Activated B cell treated with CpG ODN at 0.5 μM for 24 hours (primary cell): ENCODE results near the gene ADNP2. TPM values are rescaled to one million over a fixed set of nuclear protein-coding genes. Genes with fewer than 3 reads are reported as not detected.

Experiments
- ATAC-seq: fragments of 200-7000 bp; cut with Tn5 transposase; one replicate; pipeline ENCODE4 v1.10.0; 2021; ENCODE audit warnings: low read depth, mild to moderate bottlenecking, moderate library complexity
- CTCF ChIA-PET: fragments of 350-600 bp; sonication (Branson Sonifier 250); formaldehyde crosslinking; loops from one replicate; lab custom pipeline; 2021; ENCODE audit warnings: antibody characterized with exemption; lab: Charles Lee
- POLR2A ChIA-PET: fragments of 350-600 bp; sonication (Branson Sonifier 250); formaldehyde crosslinking; loops from one replicate; lab custom pipeline; 2021; ENCODE audit warnings: antibody characterized with exemption; lab: Charles Lee
- DNase-seq: peaks from one replicate; pipeline ENCODE4 v3.0.0; 2022
- H3K27ac Mint-ChIP-seq: one replicate; pipeline ENCODE4 v1.8.0; 2020; ENCODE audit warnings: mixed read lengths
- H3K27me3 Mint-ChIP-seq: one replicate; pipeline ENCODE4 v1.8.0; 2021; ENCODE audit warnings: mixed read lengths
- H3K36me3 Mint-ChIP-seq: one replicate; pipeline ENCODE4 v1.8.0; 2021; ENCODE audit warnings: low read depth, mixed read lengths
- H3K4me1 Mint-ChIP-seq: one replicate; pipeline ENCODE4 v1.8.0; 2021; ENCODE audit warnings: mixed read lengths
- H3K4me3 Mint-ChIP-seq: one replicate; pipeline ENCODE4 v1.8.0; 2020; ENCODE audit warnings: mild to moderate bottlenecking, mixed read lengths
- H3K9me3 Mint-ChIP-seq: one replicate; pipeline ENCODE4 v1.8.0; 2020; ENCODE audit warnings: mixed read lengths
- intact Hi-C: fragments of 100-400 bp; cut with micrococcal nuclease; formaldehyde crosslinking; loops from one replicate; pipeline ENCODE4 v1.15.1; 2024
- total RNA-seq: library from RNA; stranded (reverse); gene quantifications from 2 replicates; pipeline ENCODE4 v1.2.3, GENCODE V29; 2022
- TF ChIP-seq, protein P1 (sequence below): fragments of 200-600 bp; IDR thresholded peaks from one replicate; pipeline ENCODE4 v1.8.0; 2022; ENCODE audit warnings: antibody characterized with exemption, mild to moderate bottlenecking

Gene ADNP2
- total RNA-seq, 1 donor from 2014 or later, result 19.7 TPM

DNA sequence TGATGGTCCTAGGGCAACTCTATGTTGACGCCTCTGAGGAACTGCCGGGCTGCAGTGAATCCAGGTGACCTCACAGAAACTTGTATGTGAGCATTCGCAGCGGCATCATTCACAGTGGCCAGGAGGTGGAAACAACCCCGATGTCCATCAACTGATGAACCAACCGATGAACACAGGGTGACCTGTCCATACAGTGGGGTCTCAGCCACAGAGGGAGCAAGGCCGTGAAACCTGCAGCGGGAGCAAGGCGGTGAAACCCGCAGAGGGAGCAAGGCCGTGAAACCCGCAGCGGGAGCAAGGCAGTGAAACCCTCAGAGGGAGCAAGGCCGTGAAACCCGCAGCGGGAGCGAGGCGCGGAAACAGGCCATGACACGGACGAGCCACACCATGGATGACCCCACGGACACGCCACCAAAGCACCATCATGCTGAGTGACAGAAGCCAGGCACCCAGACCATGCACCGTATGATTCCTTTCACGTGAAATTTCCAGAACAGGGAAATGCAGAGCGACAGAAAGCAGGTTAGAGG lies 75.2 kb downstream of the ADNP2 start:
- no peaks in the 10 kb centered on the region for H3K4me1 Mint-ChIP-seq
- H3K27me3 Mint-ChIP-seq, result peaks cover 16% of the 10 kb centered on the region
- TF ChIP-seq, protein P1, sequence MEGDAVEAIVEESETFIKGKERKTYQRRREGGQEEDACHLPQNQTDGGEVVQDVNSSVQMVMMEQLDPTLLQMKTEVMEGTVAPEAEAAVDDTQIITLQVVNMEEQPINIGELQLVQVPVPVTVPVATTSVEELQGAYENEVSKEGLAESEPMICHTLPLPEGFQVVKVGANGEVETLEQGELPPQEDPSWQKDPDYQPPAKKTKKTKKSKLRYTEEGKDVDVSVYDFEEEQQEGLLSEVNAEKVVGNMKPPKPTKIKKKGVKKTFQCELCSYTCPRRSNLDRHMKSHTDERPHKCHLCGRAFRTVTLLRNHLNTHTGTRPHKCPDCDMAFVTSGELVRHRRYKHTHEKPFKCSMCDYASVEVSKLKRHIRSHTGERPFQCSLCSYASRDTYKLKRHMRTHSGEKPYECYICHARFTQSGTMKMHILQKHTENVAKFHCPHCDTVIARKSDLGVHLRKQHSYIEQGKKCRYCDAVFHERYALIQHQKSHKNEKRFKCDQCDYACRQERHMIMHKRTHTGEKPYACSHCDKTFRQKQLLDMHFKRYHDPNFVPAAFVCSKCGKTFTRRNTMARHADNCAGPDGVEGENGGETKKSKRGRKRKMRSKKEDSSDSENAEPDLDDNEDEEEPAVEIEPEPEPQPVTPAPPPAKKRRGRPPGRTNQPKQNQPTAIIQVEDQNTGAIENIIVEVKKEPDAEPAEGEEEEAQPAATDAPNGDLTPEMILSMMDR, result no peak
- no peaks in the 10 kb centered on the region for H3K9me3 Mint-ChIP-seq
- CTCF ChIA-PET, result no interaction called here
- no peak overlapping the region for H3K27ac Mint-ChIP-seq
- H3K4me3 Mint-ChIP-seq, result no peak overlapping the region
- POLR2A ChIA-PET, result no interaction called here
- no peak for DNase-seq
- intact Hi-C loops, result no loop called here
- ATAC-seq, result no peak
- no peaks in the 10 kb centered on the region for H3K36me3 Mint-ChIP-seq

DNA sequence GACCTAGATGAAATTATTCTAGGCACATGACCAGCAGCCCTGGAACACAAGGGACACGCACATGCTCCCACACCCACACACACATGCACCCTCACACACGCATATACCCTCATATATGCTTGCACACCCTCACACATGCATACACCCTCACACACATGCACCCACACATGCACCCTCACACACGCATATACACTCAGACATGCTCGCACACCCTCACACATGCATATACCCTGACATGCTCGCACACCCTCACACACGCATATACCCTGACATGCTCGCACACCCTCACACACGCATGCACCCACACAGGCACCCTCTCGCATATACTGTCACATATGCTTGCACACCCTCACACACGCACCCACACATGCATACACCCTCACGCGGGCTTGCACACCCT lies 76.5 kb downstream of the ADNP2 start:
- Mint-ChIP-seq H3K9me3 (no peaks in the 10 kb centered on the region), H3K27ac (no peak overlapping the region), H3K4me1 (no peaks in the 10 kb centered on the region), H3K27me3 (peaks cover 13% of the 10 kb centered on the region), H3K36me3 (no peaks in the 10 kb centered on the region), H3K4me3 (no peak overlapping the region)
- ATAC-seq (no peak), DNase-seq (no peak)
- POLR2A ChIA-PET, result no interaction called here
- TF ChIP-seq, protein P1, result no peak
- CTCF ChIA-PET, result no interaction called here
- intact Hi-C loops, result no loop called here

DNA sequence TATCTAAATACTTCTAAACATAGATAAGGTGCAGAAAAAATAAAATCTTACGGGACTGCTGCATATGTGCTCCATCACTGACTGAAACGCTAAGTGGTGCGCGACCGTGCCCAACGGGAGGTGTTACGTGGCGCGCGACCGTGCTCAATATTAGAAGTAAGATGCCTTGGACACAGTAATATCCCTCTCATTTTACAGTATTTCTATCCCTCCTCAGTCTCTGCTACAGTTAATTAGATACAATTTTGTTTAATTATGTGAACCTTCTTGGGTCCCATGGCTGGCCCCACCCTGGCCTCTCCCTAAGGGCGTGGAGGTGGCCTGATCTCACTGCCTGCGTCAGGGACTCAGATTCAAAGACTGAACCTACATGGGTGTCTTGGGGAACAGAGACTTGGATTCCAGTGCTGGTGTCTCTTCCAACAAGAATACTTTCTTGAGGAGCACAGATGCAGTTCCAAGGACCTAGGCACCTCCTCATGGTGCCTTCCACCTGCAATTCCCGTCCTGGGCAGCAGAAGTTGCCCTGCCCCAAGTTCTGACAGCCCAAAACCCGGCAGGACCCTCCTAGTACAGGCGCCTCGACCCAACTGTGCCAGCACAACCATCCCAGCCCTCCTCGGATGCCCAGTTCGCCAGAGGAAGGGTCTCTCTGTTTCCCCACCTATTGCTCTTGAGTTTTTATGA lies 79.0 kb downstream of the ADNP2 start:
- TF ChIP-seq, protein P1, result no peak
- no peak overlapping the region for H3K27ac Mint-ChIP-seq
- intact Hi-C loops, result no loop called here
- no peaks in the 10 kb centered on the region for H3K9me3 Mint-ChIP-seq
- no peak for DNase-seq
- ChIA-PET POLR2A (no interaction called here), CTCF (no interaction called here)
- no peak overlapping the region for H3K4me3 Mint-ChIP-seq
- no peak for ATAC-seq
- H3K36me3 Mint-ChIP-seq, result no peaks in the 10 kb centered on the region
- no peaks in the 10 kb centered on the region for H3K4me1 Mint-ChIP-seq
- peaks cover 23% of the 10 kb centered on the region for H3K27me3 Mint-ChIP-seq

DNA sequence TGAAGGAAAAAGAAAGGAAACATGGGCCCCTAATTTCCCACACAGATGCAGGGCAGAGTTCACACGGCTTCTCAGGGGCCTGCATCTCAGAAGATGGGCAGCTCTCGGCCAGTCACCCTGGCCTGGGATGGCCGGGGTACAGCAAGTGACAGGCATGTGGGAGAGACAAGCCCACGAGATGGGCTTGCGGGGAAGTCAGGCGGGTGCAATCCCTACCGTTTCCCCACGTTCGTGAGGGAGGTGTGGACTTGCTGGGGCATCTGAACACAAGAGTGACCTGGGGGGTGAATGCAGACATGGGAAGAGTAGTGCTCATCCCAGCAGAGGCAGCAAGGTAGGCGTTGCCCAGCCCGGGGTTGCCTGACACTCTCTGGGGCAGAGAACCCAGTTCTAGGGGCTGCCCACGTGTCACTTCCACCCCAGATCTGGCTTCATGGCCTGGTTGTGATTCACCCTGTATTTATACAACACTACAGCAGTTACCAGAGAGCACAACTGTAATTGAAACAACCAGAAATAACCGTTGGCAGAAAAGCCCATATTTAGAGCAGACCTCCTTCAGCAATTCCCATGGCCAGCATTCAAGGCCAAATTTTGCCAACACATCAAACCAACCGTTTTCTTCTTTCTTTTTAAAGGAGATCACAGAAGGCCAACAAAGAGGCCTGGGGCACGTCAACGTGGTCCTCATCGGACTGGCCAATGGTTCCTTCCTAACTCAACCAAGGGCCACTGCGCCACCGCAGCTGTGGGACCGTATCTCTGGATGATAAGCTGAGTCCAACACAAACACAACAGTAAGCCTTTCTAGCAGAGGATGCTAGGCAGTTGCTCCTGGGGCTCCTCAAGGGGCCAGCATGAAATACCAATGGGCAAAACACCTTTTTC lies 79.8 kb downstream of the ADNP2 start:
- no peak overlapping the region for H3K4me3 Mint-ChIP-seq
- POLR2A ChIA-PET, result no interaction called here
- intact Hi-C loops, result no loop called here
- H3K9me3 Mint-ChIP-seq, result no peaks in the 10 kb centered on the region
- CTCF ChIA-PET, result no interaction called here
- no peak overlapping the region for H3K27ac Mint-ChIP-seq
- H3K27me3 Mint-ChIP-seq, result peaks cover 25% of the 10 kb centered on the region
- H3K36me3 Mint-ChIP-seq, result no peaks in the 10 kb centered on the region
- TF ChIP-seq, protein P1, result no peak
- H3K4me1 Mint-ChIP-seq, result no peaks in the 10 kb centered on the region
- ATAC-seq (no peak), DNase-seq (no peak)

DNA sequence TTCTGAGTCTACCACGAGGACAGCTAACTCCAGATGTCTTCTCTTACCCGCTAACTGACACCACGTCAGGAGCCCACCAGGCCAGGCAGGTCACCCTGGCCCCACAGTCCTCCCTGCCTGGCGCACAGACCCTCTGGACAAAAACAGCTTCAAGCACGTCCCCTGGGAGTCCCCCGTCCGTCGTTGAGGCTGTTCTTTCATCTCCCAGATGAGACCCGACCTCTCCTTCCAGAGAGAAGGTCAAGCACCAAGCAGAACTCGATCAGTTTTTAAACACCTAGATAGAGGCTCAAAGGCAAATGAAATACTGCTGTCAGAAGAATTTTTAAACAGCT lies 80.4 kb downstream of the ADNP2 start:
- POLR2A ChIA-PET, result no interaction called here
- H3K27me3 Mint-ChIP-seq, result peaks cover 26% of the 10 kb centered on the region
- ATAC-seq (no peak), DNase-seq (no peak)
- intact Hi-C loops, result no loop called here
- no peak overlapping the region for H3K27ac Mint-ChIP-seq
- TF ChIP-seq, protein P1, result no peak
- no peaks in the 10 kb centered on the region for H3K4me1 Mint-ChIP-seq
- CTCF ChIA-PET, result no interaction called here
- no peaks in the 10 kb centered on the region for H3K36me3 Mint-ChIP-seq
- no peaks in the 10 kb centered on the region for H3K9me3 Mint-ChIP-seq
- no peak overlapping the region for H3K4me3 Mint-ChIP-seq
